ENCODE results near the gene SRGAP1. TPM values are rescaled to one million over a fixed set of nuclear protein-coding genes. Genes with fewer than 3 reads are reported as not detected.

The SRGAP1 gene
- total and polyA plus RNA-seq, 2 donors from 2014 or later, result 1.8 to 13.5 TPM

DNA sequence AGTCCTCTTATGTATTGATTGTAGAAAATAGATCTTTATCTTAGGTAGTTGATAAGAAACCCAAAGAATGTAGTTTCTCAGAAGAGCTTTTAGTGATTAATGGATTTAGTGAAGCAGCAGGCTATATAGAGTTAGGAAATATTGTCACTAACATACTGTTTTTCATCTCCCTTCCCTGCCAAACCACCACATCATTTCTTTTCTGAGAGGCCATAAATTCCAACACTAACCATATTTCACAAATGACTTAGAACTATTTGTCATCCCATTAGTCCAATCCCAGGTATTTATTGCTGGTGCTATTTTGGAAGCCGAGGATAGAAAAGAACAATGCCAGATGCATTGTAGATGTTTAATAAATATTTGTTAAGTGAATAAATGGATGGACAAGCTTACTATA, 191.9 kb downstream of the SRGAP1 start:
- FAIRE-seq, result no peak
- DNase-seq, result no peak
- no peak overlapping the region for H3K4me3 ChIP-seq (ENCODE audit: low read length in 3 of 3)
- no peaks in the 10 kb centered on the region for H3K9me3 ChIP-seq (ENCODE audit: control insufficient read depth in 2 of 3, insufficient read depth in 1 of 3, low read length in 3 of 3)
- TF ChIP-seq, protein P1, sequence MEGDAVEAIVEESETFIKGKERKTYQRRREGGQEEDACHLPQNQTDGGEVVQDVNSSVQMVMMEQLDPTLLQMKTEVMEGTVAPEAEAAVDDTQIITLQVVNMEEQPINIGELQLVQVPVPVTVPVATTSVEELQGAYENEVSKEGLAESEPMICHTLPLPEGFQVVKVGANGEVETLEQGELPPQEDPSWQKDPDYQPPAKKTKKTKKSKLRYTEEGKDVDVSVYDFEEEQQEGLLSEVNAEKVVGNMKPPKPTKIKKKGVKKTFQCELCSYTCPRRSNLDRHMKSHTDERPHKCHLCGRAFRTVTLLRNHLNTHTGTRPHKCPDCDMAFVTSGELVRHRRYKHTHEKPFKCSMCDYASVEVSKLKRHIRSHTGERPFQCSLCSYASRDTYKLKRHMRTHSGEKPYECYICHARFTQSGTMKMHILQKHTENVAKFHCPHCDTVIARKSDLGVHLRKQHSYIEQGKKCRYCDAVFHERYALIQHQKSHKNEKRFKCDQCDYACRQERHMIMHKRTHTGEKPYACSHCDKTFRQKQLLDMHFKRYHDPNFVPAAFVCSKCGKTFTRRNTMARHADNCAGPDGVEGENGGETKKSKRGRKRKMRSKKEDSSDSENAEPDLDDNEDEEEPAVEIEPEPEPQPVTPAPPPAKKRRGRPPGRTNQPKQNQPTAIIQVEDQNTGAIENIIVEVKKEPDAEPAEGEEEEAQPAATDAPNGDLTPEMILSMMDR (IDR thresholded peaks at IDR 0.05; ENCODE audit: borderline replicate concordance, extremely low read depth, insufficient read depth), result no peak
- no peaks in the 10 kb centered on the region for H3K36me3 ChIP-seq (ENCODE audit: control insufficient read depth in 2 of 3, insufficient read depth in 3 of 3, low read length in 3 of 3)
- H3K9ac ChIP-seq (ENCODE audit: low read length in 3 of 3), result no peak overlapping the region
- no peak overlapping the region for H3K27ac ChIP-seq (ENCODE audit: low read depth in 2 of 2, low read length in 2 of 2)
- H3K4me1 ChIP-seq (ENCODE audit: control insufficient read depth in 2 of 3, insufficient read depth in 2 of 3, low read depth in 1 of 3, low read length in 3 of 3), result peaks cover 0 to 2% (median 0%) of the 10 kb centered on the region in 3 donors
- intact Hi-C loops (cut with DNase I), result no loop called here
- H3K27me3 ChIP-seq (ENCODE audit: control insufficient read depth, insufficient read depth, low read length), result no peaks in the 10 kb centered on the region

DNA sequence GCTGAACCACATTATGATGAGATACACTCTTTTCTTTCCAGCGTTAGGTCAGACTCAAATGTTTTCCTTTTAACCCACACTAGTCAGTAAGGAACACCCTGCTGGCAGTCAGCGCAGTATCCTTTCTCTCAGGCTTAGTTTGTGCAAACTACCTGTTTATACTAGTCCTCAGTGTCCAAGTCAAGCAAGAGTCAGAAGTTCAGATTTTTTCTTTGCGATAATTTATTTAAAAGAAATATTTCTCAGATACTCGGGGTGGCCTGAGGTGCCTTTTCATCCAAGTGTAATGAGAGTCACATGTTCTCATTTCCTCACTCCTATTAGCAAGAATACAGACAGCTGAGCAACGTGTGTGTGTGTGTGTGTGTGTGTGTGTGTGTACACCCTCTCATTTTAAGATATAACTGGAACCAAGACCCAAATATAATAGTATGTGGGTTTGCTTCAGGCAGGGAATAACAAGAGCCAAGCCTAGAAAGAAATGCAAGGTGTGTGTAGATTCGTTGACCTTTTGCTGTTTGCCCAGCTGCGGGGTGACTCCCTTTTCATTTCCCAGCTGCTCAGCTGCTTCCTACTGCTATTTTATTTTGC, 194.9 kb downstream of the SRGAP1 start:
- TF ChIP-seq, protein P1 (IDR thresholded peaks at IDR 0.05; ENCODE audit: borderline replicate concordance, extremely low read depth, insufficient read depth), result no peak
- peak overlapping the region in 2 of 3 donors; percentile 12 to 14 for H3K4me3 ChIP-seq (ENCODE audit: low read length in 3 of 3)
- peaks cover 0 to 2% (median 0%) of the 10 kb centered on the region in 3 donors for H3K4me1 ChIP-seq (ENCODE audit: control insufficient read depth in 2 of 3, insufficient read depth in 2 of 3, low read depth in 1 of 3, low read length in 3 of 3)
- H3K27ac ChIP-seq (ENCODE audit: low read depth in 2 of 2, low read length in 2 of 2), result no peak overlapping the region
- H3K9me3 ChIP-seq (ENCODE audit: control insufficient read depth in 2 of 3, insufficient read depth in 1 of 3, low read length in 3 of 3), result no peaks in the 10 kb centered on the region
- H3K9ac ChIP-seq (ENCODE audit: low read length in 3 of 3), result peak overlapping the region in 1 of 3 donors; percentile 37
- H3K27me3 ChIP-seq (ENCODE audit: control insufficient read depth, insufficient read depth, low read length), result no peaks in the 10 kb centered on the region
- H3K36me3 ChIP-seq (ENCODE audit: control insufficient read depth in 2 of 3, insufficient read depth in 3 of 3, low read length in 3 of 3), result peaks cover 0 to 5% (median 0%) of the 10 kb centered on the region in 3 donors
- DNase-seq, result peak in 4 of 5 donors; percentile 22 to 59 (median 48)
- no peak for FAIRE-seq
- intact Hi-C loops (cut with DNase I), result no loop called here

DNA sequence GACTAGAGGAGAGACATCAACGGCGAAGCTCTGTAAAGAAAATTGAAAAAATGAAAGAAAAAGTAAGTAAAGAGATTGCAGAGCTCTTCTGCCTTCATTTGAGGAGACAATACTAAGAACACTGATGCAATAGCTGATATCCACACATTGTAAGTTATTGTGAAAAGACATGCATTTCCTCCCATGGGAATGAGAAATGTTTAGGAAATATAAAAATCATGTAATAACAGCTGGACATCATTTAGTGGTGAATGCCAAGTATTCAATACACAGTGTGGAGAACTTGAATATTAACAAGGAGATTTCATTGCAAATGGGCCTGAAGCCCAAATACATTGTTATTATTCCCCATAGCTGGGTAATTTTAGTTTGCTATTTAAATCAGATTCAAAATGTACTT, 198.4 kb downstream of the SRGAP1 start:
- Histone ChIP-seq H3K36me3 (ENCODE audit: control insufficient read depth in 2 of 3, insufficient read depth in 3 of 3, low read length in 3 of 3) (peaks cover 0 to 5% (median 0%) of the 10 kb centered on the region in 3 donors), H3K27me3 (ENCODE audit: control insufficient read depth, insufficient read depth, low read length) (no peaks in the 10 kb centered on the region), H3K9ac (ENCODE audit: low read length in 3 of 3) (no peak overlapping the region), H3K9me3 (ENCODE audit: control insufficient read depth in 2 of 3, insufficient read depth in 1 of 3, low read length in 3 of 3) (no peaks in the 10 kb centered on the region), H3K4me3 (ENCODE audit: low read length in 3 of 3) (no peak overlapping the region), H3K4me1 (ENCODE audit: control insufficient read depth in 2 of 3, insufficient read depth in 2 of 3, low read depth in 1 of 3, low read length in 3 of 3) (peaks cover 0 to 2% (median 0%) of the 10 kb centered on the region in 3 donors), H3K27ac (ENCODE audit: low read depth in 2 of 2, low read length in 2 of 2) (no peak overlapping the region)
- intact Hi-C loops (cut with DNase I), result no loop called here
- DNase-seq, result peak in 1 of 5 donors; percentile 14
- TF ChIP-seq, protein P1 (IDR thresholded peaks at IDR 0.05; ENCODE audit: borderline replicate concordance, extremely low read depth, insufficient read depth), result no peak
- FAIRE-seq, result no peak

Measured in kidney (tissue), 14 donors.